Peyer's patch (tissue), 4 donors: ENCODE data around the gene CCR7. TPM values are rescaled to one million over a fixed set of nuclear protein-coding genes. Genes with fewer than 3 reads are reported as not detected.

Experiments used
- DNase-seq, 3 donors: peaks; one replicate each; pipeline ENCODE4 v3.0.0-alpha.2; 2017 to 2019
- H3K27ac ChIP-seq, 4 donors: fragments of 200-600 bp; sonication (generic); one replicate each; pipeline ENCODE4 v1.5.1; 2016 to 2019
- H3K27me3 ChIP-seq, 2 donors: fragments of 200-600 bp; sonication (generic); one replicate each; pipeline ENCODE4 v1.5.1; 2019
- H3K36me3 ChIP-seq, 3 donors: fragments of 200-600 bp; sonication (generic); one replicate each; pipeline ENCODE4 v1.5.1; 2016 to 2019
- H3K4me1 ChIP-seq, 4 donors: fragments of 200-600 bp; sonication (generic); one replicate each; pipeline ENCODE4 v1.5.1; 2016 to 2019
- H3K4me3 ChIP-seq, 4 donors: fragments of 200-600 bp; sonication (generic); 1 replicate in 3 of 4; 2 replicates in 1 of 4; pipeline ENCODE4 v1.5.1; 2016 to 2019; ENCODE audit warnings: mild to moderate bottlenecking in 1 of 4
- H3K9me3 ChIP-seq, 4 donors: fragments of 200-600 bp; sonication (generic); one replicate each; pipeline ENCODE4 v1.5.1; 2016 to 2019; ENCODE audit warnings: mild to moderate bottlenecking in 1 of 4
- CTCF ChIP-seq, 6 experiments: fragments of 450-650 bp in 4 of 6; fragments of 200-600 bp in 2 of 6; sonication (generic) in 1 of 6; IDR thresholded peaks; one replicate each; pipeline ENCODE4 v1.5.1; 2017 to 2019; ENCODE audit warnings: antibody characterized with exemption in 6 of 6, mild to moderate bottlenecking in 3 of 6, moderate library complexity in 1 of 6
- POLR2A ChIP-seq, 2 donors: fragments of 450-650 bp; IDR thresholded peaks; one replicate each; pipeline ENCODE4 v1.5.1; 2017; ENCODE audit warnings: antibody characterized with exemption in 2 of 2, mild to moderate bottlenecking in 2 of 2, moderate library complexity in 2 of 2
- total RNA-seq, 4 donors: library from RNA; depleted of rRNA; stranded (reverse); fragments of >200 nt; gene quantifications; one replicate each; pipeline ENCODE4 v1.1.0, GENCODE V29; 2016

CCR7 gene
- 10 to 100 TPM in 1 of 4 donors, 1 to 10 TPM in 1, not detected in 2; 3.1 to 22.3 TPM for total RNA-seq

GRCh38 chr17:40564883-40565768, at the start of gene CCR7:
TSS of gene CCR7 (minus strand) at chr17:40565472. CDS start at chr17:40565409, 63 bp downstream.
- no peaks in the 10 kb centered on the region for H3K27me3 ChIP-seq
- no peaks in the 10 kb centered on the region for H3K36me3 ChIP-seq
- H3K4me1 ChIP-seq: peaks cover under 1 to 14% (median 4%) of the 10 kb centered on the region in 4 donors
- TF ChIP-seq CTCF (IDR thresholded peaks at IDR 0.05): peak in 1 of 6 experiments; percentile 24
- TF ChIP-seq POLR2A (IDR thresholded peaks at IDR 0.05): no peak
- peak within 1 kb of the TSS in 2 of 4 donors; percentile 84 to 89 for H3K27ac ChIP-seq
- peak within 1 kb of the TSS in 2 of 4 donors; percentile 34 to 55 for H3K4me3 ChIP-seq
- DNase-seq: peak in 2 of 3 donors; percentile 93 to 94
- H3K9me3 ChIP-seq: no peaks in the 10 kb centered on the region

GRCh38 chr17:40614431-40615067, 49.3 kb upstream of the CCR7 start:
- Histone ChIP-seq H3K4me1 (peaks cover 0 to 21% (median 4%) of the 10 kb centered on the region in 4 donors), H3K36me3 (no peaks in the 10 kb centered on the region), H3K9me3 (no peaks in the 10 kb centered on the region), H3K4me3 (no peak overlapping the region), H3K27me3 (no peaks in the 10 kb centered on the region), H3K27ac (peak overlapping the region in 2 of 4 donors; percentile 5 to 79)
- no peak for TF ChIP-seq POLR2A (IDR thresholded peaks at IDR 0.05)
- TF ChIP-seq CTCF (IDR thresholded peaks at IDR 0.05): peak in 1 of 6 experiments; percentile 4
- no peak for DNase-seq

- Histone ChIP-seq H3K27me3 (no peaks in the 10 kb centered on the region), H3K9me3 (no peaks in the 10 kb centered on the region), H3K27ac (peak overlapping the region in 2 of 4 donors; percentile 10 to 79), H3K4me1 (peaks cover 0 to 21% (median 0%) of the 10 kb centered on the region in 4 donors), H3K36me3 (no peaks in the 10 kb centered on the region), H3K4me3 (no peak overlapping the region)
- TF ChIP-seq CTCF (IDR thresholded peaks at IDR 0.05) (no peak), POLR2A (IDR thresholded peaks at IDR 0.05) (no peak)
- DNase-seq: no peak
Observed at GRCh38 chr17:40613467-40614154, 48.3 kb upstream of the CCR7 start.

GRCh38 chr17:40612599-40613244, 47.5 kb upstream of the CCR7 start:
- Histone ChIP-seq H3K4me1 (peaks cover 0 to 21% (median 0%) of the 10 kb centered on the region in 4 donors), H3K4me3 (no peak overlapping the region), H3K27ac (peak overlapping the region in 1 of 4 donors; percentile 50), H3K9me3 (no peaks in the 10 kb centered on the region), H3K36me3 (no peaks in the 10 kb centered on the region), H3K27me3 (no peaks in the 10 kb centered on the region)
- peak in 2 of 3 donors; percentile 53 to 66 for DNase-seq
- TF ChIP-seq CTCF (IDR thresholded peaks at IDR 0.05): no peak
- no peak for TF ChIP-seq POLR2A (IDR thresholded peaks at IDR 0.05)
